MCF 10A (cell line): ENCODE results near the gene MED19. TPM values are rescaled to one million over a fixed set of nuclear protein-coding genes. Genes with fewer than 3 reads are reported as not detected.

Experiments
- BruUV-seq: library from RNA; stranded (reverse); fragments of 400-500 nt; replicated peaks from 2 replicates; lab custom pipeline; 2021; lab: Mats Ljungman, UMichigan
- CTCF ChIA-PET: fragments of 300-600 bp; sonication (Branson Sonifier 250); formaldehyde crosslinking; extraction: SDS; loops from one replicate; lab custom pipeline; 2021; ENCODE audit warnings: antibody characterized with exemption, inconsistent platforms; lab: Yijun Ruan, JAX
- POLR2A ChIA-PET: fragments of 300-600, 350-650 bp; sonication (Branson Sonifier 250); formaldehyde crosslinking; extraction: SDS; loops from one replicate; lab custom pipeline; 2020; ENCODE audit warnings: antibody characterized with exemption, inconsistent platforms; lab: Yijun Ruan, JAX
- DNase-seq: peaks from one replicate; pipeline ENCODE4 v3.0.0-alpha.2; 2018; ENCODE audit not compliant: unreplicated experiment
- H3K27ac Mint-ChIP-seq: one replicate; pipeline ENCODE4 v1.8.0; 2022; ENCODE audit warnings: mild to moderate bottlenecking, low read depth, mixed read lengths; ENCODE audit not compliant: unreplicated experiment
- H3K27me3 Mint-ChIP-seq: one replicate; pipeline ENCODE4 v1.8.0; 2022; ENCODE audit warnings: mixed read lengths; ENCODE audit not compliant: insufficient read depth, unreplicated experiment
- H3K36me3 Mint-ChIP-seq: one replicate; pipeline ENCODE4 v1.8.0; 2022; ENCODE audit warnings: mild to moderate bottlenecking, moderate library complexity, mixed read lengths; ENCODE audit not compliant: insufficient read depth, unreplicated experiment
- H3K4me1 Mint-ChIP-seq: one replicate; pipeline ENCODE4 v1.8.0; 2022; ENCODE audit warnings: mixed read lengths; ENCODE audit not compliant: insufficient read depth, unreplicated experiment
- H3K4me3 Mint-ChIP-seq: one replicate; pipeline ENCODE4 v1.8.0; 2022; ENCODE audit warnings: mild to moderate bottlenecking, moderate library complexity, mixed read lengths; ENCODE audit not compliant: unreplicated experiment
- H3K9me3 Mint-ChIP-seq: one replicate; pipeline ENCODE4 v1.8.0; 2022; ENCODE audit warnings: mixed read lengths; ENCODE audit not compliant: unreplicated experiment
- CTCF ChIP-seq: fragments of 200-600 bp; IDR thresholded peaks from one replicate; pipeline ENCODE4 v1.8.0; 2022; ENCODE audit warnings: antibody characterized with exemption, mild to moderate bottlenecking; ENCODE audit not compliant: unreplicated experiment
- intact Hi-C: fragments of 100-400 bp; cut with micrococcal nuclease; formaldehyde crosslinking; loops from 2 replicates; pipeline ENCODE4 v1.14.1; 2022
- total RNA-seq: library from RNA; stranded (reverse); gene quantifications from 2 replicates; pipeline ENCODE4 v1.2.3, GENCODE V29; 2022

MED19 gene
- total RNA-seq, 1 experiment from 2014 or later: 32.3 TPM

GRCh38 chr11:57667736-57668433, 44.1 kb downstream of the MED19 start, which contains the start of gene ZDHHC5:
ZDHHC5 (plus strand) TSS chr11:57668114; CDS start chr11:57673091, 4,977 bp downstream.
- H3K4me1 Mint-ChIP-seq: peaks cover 18% of the 10 kb centered on the region
- TF ChIP-seq CTCF: peak; percentile 44
- peak within 1 kb of the TSS; percentile 100 for H3K27ac Mint-ChIP-seq
- peaks cover 37% of the 10 kb centered on the region for H3K36me3 Mint-ChIP-seq
- BruUV-seq: no TSS peak
- POLR2A ChIA-PET: interaction anchor here (0.6 to 2.8 kb wide), 22 partner anchors 7 to 910 kb away, joined by 3 to 36 read pairs (median 4); partner anchors contain the start of genes CLP1, CTNND1, MED19 and SELENOH
- H3K4me3 Mint-ChIP-seq: peak within 1 kb of the TSS; percentile 96
- intact Hi-C loops: loop anchor here (1.0 to 5.0 kb wide), 4 partner anchors 11 to 910 kb away; partner anchors contain the start of genes CLP1, MED19 and TMX2
- DNase-seq: peak; percentile 99
- no peaks in the 10 kb centered on the region for H3K9me3 Mint-ChIP-seq
- CTCF ChIA-PET: interaction anchor here (0.5 to 1.0 kb wide), 3 partner anchors 14 to 844 kb away, joined by 3 read pairs; no protein-coding TSS in a partner anchor
- no peaks in the 10 kb centered on the region for H3K27me3 Mint-ChIP-seq

- H3K9me3 Mint-ChIP-seq: no peaks in the 10 kb centered on the region
- POLR2A ChIA-PET: interaction anchor here (0.6 to 2.8 kb wide), 24 partner anchors 8 to 910 kb away, joined by 3 to 36 read pairs (median 4); partner anchors contain the start of genes CLP1, CTNND1, MED19 and SELENOH
- no peak for TF ChIP-seq CTCF
- peaks cover 37% of the 10 kb centered on the region for H3K36me3 Mint-ChIP-seq
- peak overlapping the region; percentile 100 for H3K27ac Mint-ChIP-seq
- intact Hi-C loops: loop anchor here (1.0 to 5.0 kb wide), 3 partner anchors 10 to 911 kb away; partner anchors contain the start of gene CLP1
- CTCF ChIA-PET: interaction anchor here (0.5 to 2.4 kb wide), 8 partner anchors 14 to 849 kb away, joined by 3 to 5 read pairs (median 4); no protein-coding TSS in a partner anchor
- peak overlapping the region; percentile 96 for H3K4me3 Mint-ChIP-seq
- no peaks in the 10 kb centered on the region for H3K27me3 Mint-ChIP-seq
- BruUV-seq: no TSS peak
- peak; percentile 98 for DNase-seq
- peaks cover 18% of the 10 kb centered on the region for H3K4me1 Mint-ChIP-seq
Measured at GRCh38 chr11:57667117-57667735, 44.8 kb downstream of the MED19 start.

GRCh38 chr11:57663975-57664374, 48.0 kb downstream of the MED19 start:
- intact Hi-C loops: no loop called here
- CTCF ChIA-PET: interaction anchor here (0.6 kb wide), 1 partner anchor 42 kb away, joined by 7 read pairs; no protein-coding TSS in a partner anchor
- H3K27me3 Mint-ChIP-seq: no peaks in the 10 kb centered on the region
- no peak for TF ChIP-seq CTCF
- BruUV-seq: no TSS peak
- H3K36me3 Mint-ChIP-seq: peaks cover 53% of the 10 kb centered on the region
- peak overlapping the region; percentile 61 for H3K27ac Mint-ChIP-seq
- no peaks in the 10 kb centered on the region for H3K9me3 Mint-ChIP-seq
- H3K4me3 Mint-ChIP-seq: no peak overlapping the region
- POLR2A ChIA-PET: no interaction called here
- no peak for DNase-seq
- H3K4me1 Mint-ChIP-seq: peaks cover 13% of the 10 kb centered on the region
